DND-41 (cell line): Measurements from ENCODE around the gene TMEM44.

Experiments
- CTCF ChIP-seq: IDR thresholded peaks from 2 replicates; pipeline ENCODE4 v1.5.1; 2012; ENCODE audit warnings: borderline replicate concordance, low read length, moderate library complexity, mild to moderate bottlenecking; ENCODE audit not compliant: poor library complexity, severe bottlenecking; ENCODE audit errors: extremely low read depth
- EZH2 ChIP-seq: IDR thresholded peaks from 3 replicates; pipeline ENCODE4 v1.6.1; 2012; ENCODE audit warnings: borderline replicate concordance, low read depth, mild to moderate bottlenecking, moderate library complexity, low read length, inconsistent platforms; ENCODE audit not compliant: severe bottlenecking

- no peak for TF ChIP-seq CTCF
- no peak for TF ChIP-seq EZH2
Measured at GRCh38 chr3:194569252-194569651, 64.0 kb downstream of the TMEM44 start.
